ENCODE results near the gene AP4M1.

Gene AP4M1

GRCh38 chr7:100148225-100148558 is 46.7 kb downstream of the AP4M1 start (continued):
- TF ChIP-seq, protein P1, sequence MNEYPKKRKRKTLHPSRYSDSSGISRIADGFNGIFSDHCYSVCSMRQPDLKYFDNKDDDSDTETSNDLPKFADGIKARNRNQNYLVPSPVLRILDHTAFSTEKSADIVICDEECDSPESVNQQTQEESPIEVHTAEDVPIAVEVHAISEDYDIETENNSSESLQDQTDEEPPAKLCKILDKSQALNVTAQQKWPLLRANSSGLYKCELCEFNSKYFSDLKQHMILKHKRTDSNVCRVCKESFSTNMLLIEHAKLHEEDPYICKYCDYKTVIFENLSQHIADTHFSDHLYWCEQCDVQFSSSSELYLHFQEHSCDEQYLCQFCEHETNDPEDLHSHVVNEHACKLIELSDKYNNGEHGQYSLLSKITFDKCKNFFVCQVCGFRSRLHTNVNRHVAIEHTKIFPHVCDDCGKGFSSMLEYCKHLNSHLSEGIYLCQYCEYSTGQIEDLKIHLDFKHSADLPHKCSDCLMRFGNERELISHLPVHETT (tag by site-specific recombination; IDR thresholded peaks at IDR 0.05) = 0 out of 2 replicates have a peak, but pooled peaks have one; percentile 20
- TF ChIP-seq ZNF239 (tag by site-specific recombination; IDR thresholded peaks at IDR 0.05) (no peak), ZBTB7A (tag by site-specific recombination; IDR thresholded peaks at IDR 0.05; ENCODE audit: low read depth) (0 out of 2 replicates have a peak, but pooled peaks have one; percentile 19), KLF7 (tag by site-specific recombination; IDR thresholded peaks at IDR 0.05; ENCODE audit: borderline replicate concordance) (peak; percentile 44; the same call in 1 of the 2 replicates), SP7 (tag by site-specific recombination; IDR thresholded peaks at IDR 0.05) (0 out of 2 replicates have a peak, but pooled peaks have one; percentile 13), ZNF518A (tag by site-specific recombination; conservative IDR thresholded peaks at IDR 0.05; ENCODE audit: low read depth) (0 out of 2 replicates have a peak, but pooled peaks have one; percentile 16), ZNF2 (tag by site-specific recombination; IDR thresholded peaks at IDR 0.05) (0 out of 2 replicates have a peak, but pooled peaks have one; percentile 27), ZNF391 (tag by site-specific recombination; IDR thresholded peaks at IDR 0.05; ENCODE audit: borderline replicate concordance, low read depth) (peak; percentile 71; the same call in 1 of the 2 replicates), ZNF121 (tag by site-specific recombination; IDR thresholded peaks at IDR 0.05) (0 out of 2 replicates have a peak, but pooled peaks have one; percentile 20), ZBTB49 (tag by site-specific recombination; IDR thresholded peaks at IDR 0.05; ENCODE audit: low read depth) (no peak), KLF10 (tag by site-specific recombination; IDR thresholded peaks at IDR 0.05) (peak; percentile 30; the same call in 1 of the 2 replicates), ZSCAN5A (tag by site-specific recombination; IDR thresholded peaks at IDR 0.05) (0 out of 2 replicates have a peak, but pooled peaks have one; percentile 50), KLF1 (tag by site-specific recombination; IDR thresholded peaks at IDR 0.05) (peak; percentile 47; the same call in 1 of the 2 replicates), ZXDB (tag by site-specific recombination; IDR thresholded peaks at IDR 0.05) (peak; percentile 12; the same call in 1 of the 2 replicates)
- TF ChIP-seq, protein P2, sequence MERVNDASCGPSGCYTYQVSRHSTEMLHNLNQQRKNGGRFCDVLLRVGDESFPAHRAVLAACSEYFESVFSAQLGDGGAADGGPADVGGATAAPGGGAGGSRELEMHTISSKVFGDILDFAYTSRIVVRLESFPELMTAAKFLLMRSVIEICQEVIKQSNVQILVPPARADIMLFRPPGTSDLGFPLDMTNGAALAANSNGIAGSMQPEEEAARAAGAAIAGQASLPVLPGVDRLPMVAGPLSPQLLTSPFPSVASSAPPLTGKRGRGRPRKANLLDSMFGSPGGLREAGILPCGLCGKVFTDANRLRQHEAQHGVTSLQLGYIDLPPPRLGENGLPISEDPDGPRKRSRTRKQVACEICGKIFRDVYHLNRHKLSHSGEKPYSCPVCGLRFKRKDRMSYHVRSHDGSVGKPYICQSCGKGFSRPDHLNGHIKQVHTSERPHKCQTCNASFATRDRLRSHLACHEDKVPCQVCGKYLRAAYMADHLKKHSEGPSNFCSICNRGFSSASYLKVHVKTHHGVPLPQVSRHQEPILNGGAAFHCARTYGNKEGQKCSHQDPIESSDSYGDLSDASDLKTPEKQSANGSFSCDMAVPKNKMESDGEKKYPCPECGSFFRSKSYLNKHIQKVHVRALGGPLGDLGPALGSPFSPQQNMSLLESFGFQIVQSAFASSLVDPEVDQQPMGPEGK (tag by site-specific recombination; IDR thresholded peaks at IDR 0.05) = no peak
- TF ChIP-seq, protein P3, sequence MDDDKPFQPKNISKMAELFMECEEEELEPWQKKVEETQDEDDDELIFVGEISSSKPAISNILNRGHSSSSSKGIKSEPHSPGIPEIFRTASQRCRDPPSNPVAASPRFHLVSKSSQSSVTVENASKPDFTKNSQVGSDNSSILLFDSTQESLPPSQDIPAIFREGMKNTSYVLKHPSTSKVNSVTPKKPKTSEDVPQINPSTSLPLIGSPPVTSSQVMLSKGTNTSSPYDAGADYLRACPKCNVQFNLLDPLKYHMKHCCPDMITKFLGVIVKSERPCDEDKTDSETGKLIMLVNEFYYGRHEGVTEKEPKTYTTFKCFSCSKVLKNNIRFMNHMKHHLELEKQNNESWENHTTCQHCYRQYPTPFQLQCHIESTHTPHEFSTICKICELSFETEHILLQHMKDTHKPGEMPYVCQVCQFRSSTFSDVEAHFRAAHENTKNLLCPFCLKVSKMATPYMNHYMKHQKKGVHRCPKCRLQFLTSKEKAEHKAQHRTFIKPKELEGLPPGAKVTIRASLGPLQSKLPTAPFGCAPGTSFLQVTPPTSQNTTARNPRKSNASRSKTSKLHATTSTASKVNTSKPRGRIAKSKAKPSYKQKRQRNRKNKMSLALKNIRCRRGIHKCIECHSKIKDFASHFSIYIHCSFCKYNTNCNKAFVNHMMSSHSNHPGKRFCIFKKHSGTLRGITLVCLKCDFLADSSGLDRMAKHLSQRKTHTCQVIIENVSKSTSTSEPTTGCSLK (tag by site-specific recombination; IDR thresholded peaks at IDR 0.05) = no peak
